ENCODE measurements around the gene ADRB1. TPM values are rescaled to one million over a fixed set of nuclear protein-coding genes. Genes with fewer than 3 reads are reported as not detected.

Gene ADRB1
- polyA plus RNA-seq, 2 donors = 0.22 to 0.46 TPM

Other genes with a start within 250 kb of the ADRB1 start
- 1 to 10 TPM; 2.5 to 2.7 TPM for gene DCLRE1A, start 189.8 kb upstream of the ADRB1 start, polyA plus RNA-seq
- 1 to 10 TPM; 3.2 to 3.7 TPM for gene NHLRC2, start 189.2 kb upstream of the ADRB1 start, polyA plus RNA-seq
- gene CCDC186, start 130.3 kb downstream of the ADRB1 start, polyA plus RNA-seq = 1 to 10 TPM; 5.1 to 6.1 TPM
- under 1 TPM; 0.04 to 0.08 TPM for gene TDRD1, start 135.5 kb downstream of the ADRB1 start, polyA plus RNA-seq
- 1 to 10 TPM in 1 of 2 donors, under 1 TPM in 1; 0.71 to 1.4 TPM for gene VWA2, start 195.4 kb downstream of the ADRB1 start, polyA plus RNA-seq